H9 (cell line): ENCODE measurements around the gene CCDC124. TPM values are rescaled to one million over a fixed set of nuclear protein-coding genes. Genes with fewer than 3 reads are reported as not detected.
A peak's percentile ranks its signal among the peaks of the same experiment; 100 is the strongest.

Experiments used
- DNase-seq: peaks from one replicate; pipeline ENCODE4 v3.0.0-alpha.2; 2017
- H2AFZ ChIP-seq: one replicate; pipeline ENCODE4 v1.6.1; 2013; ENCODE audit warnings: mild to moderate bottlenecking, low read length, control low read depth, moderate library complexity
- H2AK5ac ChIP-seq: 2 replicates; pipeline ENCODE4 v1.6.1; 2013; ENCODE audit warnings: low read length, control low read depth, mixed read lengths; ENCODE audit not compliant: insufficient read length
- H2BK120ac ChIP-seq: one replicate; pipeline ENCODE4 v1.6.1; 2013; ENCODE audit warnings: low read depth, mild to moderate bottlenecking, low read length, control low read depth, inconsistent platforms; ENCODE audit not compliant: poor library complexity, severe bottlenecking
- H2BK12ac ChIP-seq: 2 replicates; pipeline ENCODE4 v1.6.1; 2013; ENCODE audit warnings: low read length, control low read depth, mixed read lengths, low read depth; ENCODE audit not compliant: insufficient read length
- H2BK15ac ChIP-seq: 2 replicates; pipeline ENCODE4 v1.6.1; 2013; ENCODE audit warnings: low read depth, low read length, control low read depth
- H2BK20ac ChIP-seq: one replicate; pipeline ENCODE4 v1.6.1; 2013; ENCODE audit warnings: low read depth, mild to moderate bottlenecking, low read length, control low read depth, inconsistent platforms; ENCODE audit not compliant: poor library complexity, severe bottlenecking
- H2BK5ac ChIP-seq: 2 replicates; pipeline ENCODE4 v1.6.1; 2013; ENCODE audit warnings: low read length, control low read depth, mixed read lengths; ENCODE audit not compliant: insufficient read length
- H3K14ac ChIP-seq: 2 replicates; pipeline ENCODE4 v1.6.1; 2013; ENCODE audit warnings: low read length, control low read depth; ENCODE audit not compliant: insufficient read depth
- H3K18ac ChIP-seq: 2 replicates; pipeline ENCODE4 v1.6.1; 2013; ENCODE audit warnings: low read depth, mild to moderate bottlenecking, mixed read lengths, low read length, control low read depth; ENCODE audit not compliant: insufficient read length
- H3K23ac ChIP-seq: 2 replicates; pipeline ENCODE4 v1.6.1; 2013; ENCODE audit warnings: low read length, control low read depth, mixed read lengths, low read depth; ENCODE audit not compliant: insufficient read length
- H3K23me2 ChIP-seq: 2 replicates; pipeline ENCODE4 v1.6.1; 2013; ENCODE audit warnings: low read depth, mild to moderate bottlenecking, mixed read lengths, low read length, control low read depth; ENCODE audit not compliant: insufficient read length, poor library complexity, severe bottlenecking
- H3K27ac ChIP-seq: 2 replicates; pipeline ENCODE4 v1.5.1; 2013; ENCODE audit warnings: low read length, control low read depth, mixed read lengths, low read depth; ENCODE audit not compliant: insufficient read length
- H3K27me3 ChIP-seq: 2 replicates; pipeline ENCODE4 v1.6.1; 2013; ENCODE audit warnings: low read length, control low read depth, inconsistent platforms; ENCODE audit not compliant: insufficient read depth
- H3K4ac ChIP-seq: 2 replicates; pipeline ENCODE4 v1.6.1; 2013; ENCODE audit warnings: low read depth, mild to moderate bottlenecking, control low read depth, inconsistent platforms, low read length, moderate library complexity
- H3K4me1 ChIP-seq: 2 replicates; pipeline ENCODE4 v1.6.1; 2013; ENCODE audit warnings: low read length, control low read depth, inconsistent platforms; ENCODE audit not compliant: insufficient read depth
- H3K4me2 ChIP-seq: 2 replicates; pipeline ENCODE4 v1.6.1; 2013; ENCODE audit warnings: low read length, control low read depth, mixed read lengths; ENCODE audit not compliant: insufficient read length, insufficient read depth
- H3K56ac ChIP-seq: 2 replicates; pipeline ENCODE4 v1.6.1; 2013; ENCODE audit warnings: low read depth, mild to moderate bottlenecking, mixed read lengths, low read length, control low read depth; ENCODE audit not compliant: insufficient read length
- H3K79me1 ChIP-seq: 2 replicates; pipeline ENCODE4 v1.6.1; 2013; ENCODE audit warnings: low read depth, mild to moderate bottlenecking, moderate library complexity, low read length, control low read depth, inconsistent platforms; ENCODE audit not compliant: insufficient read depth, poor library complexity, severe bottlenecking
- H3K79me2 ChIP-seq: 2 replicates; pipeline ENCODE4 v1.6.1; 2013; ENCODE audit warnings: low read length, control low read depth, inconsistent platforms; ENCODE audit not compliant: insufficient read depth
- H3K9ac ChIP-seq: 2 replicates; pipeline ENCODE4 v1.6.1; 2013; ENCODE audit warnings: low read length, control low read depth, mixed read lengths; ENCODE audit not compliant: insufficient read length; ENCODE audit errors: extremely low read depth
- H3K9me3 ChIP-seq: one replicate; pipeline ENCODE4 v1.6.1; 2013; ENCODE audit warnings: low read depth, low read length, inconsistent platforms; ENCODE audit not compliant: control insufficient read depth
- H3T11ph ChIP-seq: one replicate; pipeline ENCODE4 v1.6.1; 2013; ENCODE audit warnings: mild to moderate bottlenecking, low read length, control low read depth, inconsistent platforms
- H4K20me1 ChIP-seq: one replicate; pipeline ENCODE4 v1.6.1; 2013; ENCODE audit not compliant: control insufficient read depth, insufficient read length, insufficient read depth
- H4K5ac ChIP-seq: 2 replicates; pipeline ENCODE4 v1.6.1; 2013; ENCODE audit warnings: low read depth, mild to moderate bottlenecking, mixed read lengths, low read length, control low read depth; ENCODE audit not compliant: insufficient read length
- H4K8ac ChIP-seq: replicated peaks from 2 replicates; pipeline ENCODE4 v1.6.1; 2013; ENCODE audit warnings: low read length, control low read depth, mixed read lengths, low read depth; ENCODE audit not compliant: insufficient read length
- H4K91ac ChIP-seq: 2 replicates; pipeline ENCODE4 v1.6.1; 2013; ENCODE audit warnings: low read depth, mild to moderate bottlenecking, moderate library complexity, mixed read lengths, low read length, control low read depth; ENCODE audit not compliant: insufficient read length
- H3K27ac Mint-ChIP-seq, 3 experiments: 2 replicates in 2 of 3; 3 replicates in 1 of 3; pipeline ENCODE4 v1.8.0; 2020 to 2021; ENCODE audit warnings: mixed read lengths in 3 of 3, mild to moderate bottlenecking in 1 of 3, moderate library complexity in 1 of 3
- H3K27me3 Mint-ChIP-seq: 2 replicates; pipeline ENCODE4 v1.8.0; 2021; ENCODE audit warnings: low read depth, mild to moderate bottlenecking, moderate library complexity, mixed read lengths
- H3K36me3 Mint-ChIP-seq, 3 experiments: 2 replicates in 2 of 3; 3 replicates in 1 of 3; pipeline ENCODE4 v1.8.0; 2020 to 2021; ENCODE audit warnings: low read depth in 3 of 3, mixed read lengths in 3 of 3; ENCODE audit not compliant: insufficient read depth in 1 of 3
- H3K4me1 Mint-ChIP-seq, 2 experiments: 2 replicates each; pipeline ENCODE4 v1.8.0; 2020; ENCODE audit warnings: mixed read lengths in 2 of 2
- H3K4me3 Mint-ChIP-seq, 2 experiments: 2 replicates in 1 of 2; 3 replicates in 1 of 2; pipeline ENCODE4 v1.8.0; 2020 to 2021; ENCODE audit warnings: mild to moderate bottlenecking in 2 of 2, mixed read lengths in 2 of 2, moderate library complexity in 1 of 2
- H3K9me3 Mint-ChIP-seq, 2 experiments: 2 replicates in 1 of 2; 3 replicates in 1 of 2; pipeline ENCODE4 v1.8.0; 2020; ENCODE audit warnings: mild to moderate bottlenecking in 2 of 2, mixed read lengths in 2 of 2, moderate library complexity in 1 of 2
- CTCF ChIP-seq: fragments of 200-600 bp; sonication (generic); conservative IDR thresholded peaks from 3 replicates; pipeline ENCODE4 v1.8.0; 2021; ENCODE audit warnings: antibody characterized with exemption, mild to moderate bottlenecking
- WGBS: extraction: QIAGEN DNeasy Blood & Tissue Kit; methylation state at CpG from one replicate; pipeline ENCODE4 v1.1.7; 2013; ENCODE audit warnings: missing lambda C conversion rate, low lambda C conversion rate, mixed read lengths; ENCODE audit not compliant: insufficient read length; ENCODE audit errors: extremely low coverage; 5-methylcytosine and 5-hydroxymethylcytosine counted together
- total RNA-seq: library from RNA; stranded (reverse); gene quantifications from 2 replicates; pipeline ENCODE4 v1.2.1, GENCODE V29; 2021

The CCDC124 gene
- total RNA-seq, 1 experiment from 2014 or later: 119 TPM

- peak within 1 kb of the TSS in 1 of 3 experiments; percentile 39; a peak in 1 of 7 replicates for H3K27ac Mint-ChIP-seq
- peaks cover 10% of the 10 kb centered on the region for H3K23me2 ChIP-seq
- peak within 1 kb of the TSS; percentile 56 for H3K4me2 ChIP-seq
- no peaks in the 10 kb centered on the region for H3K79me2 ChIP-seq
- H3K9me3 Mint-ChIP-seq: no peaks in the 10 kb centered on the region
- no peak within 1 kb of the TSS for H2BK12ac ChIP-seq
- H3K4me1 ChIP-seq: no peaks in the 10 kb centered on the region; the same call in 1 of the 2 replicates
- H3K56ac ChIP-seq: no peak within 1 kb of the TSS
- H3K36me3 Mint-ChIP-seq: no peaks in the 10 kb centered on the region
- H4K20me1 ChIP-seq: no peaks in the 10 kb centered on the region
- no peaks in the 10 kb centered on the region for H3K79me1 ChIP-seq
- no peaks in the 10 kb centered on the region; the same call in 1 of the 2 replicates for H3K27me3 ChIP-seq
- H3T11ph ChIP-seq: no peak within 1 kb of the TSS
- no peak for TF ChIP-seq CTCF
- no peak within 1 kb of the TSS for H2BK5ac ChIP-seq
- H3K4ac ChIP-seq: no peak within 1 kb of the TSS
- no peak for DNase-seq
- no CpG with 5 or more reads among the region's 59 CpGs for WGBS
- no peak within 1 kb of the TSS for H3K27ac ChIP-seq
- H4K5ac ChIP-seq: no peak within 1 kb of the TSS
- H2BK20ac ChIP-seq: no peak within 1 kb of the TSS
- peaks cover 25 to 33% of the 10 kb centered on the region in 2 experiments for H3K4me1 Mint-ChIP-seq
- H2BK15ac ChIP-seq: no peak within 1 kb of the TSS; the same call in 1 of the 2 replicates
- no peak within 1 kb of the TSS for H2BK120ac ChIP-seq
- no peak within 1 kb of the TSS for H2AK5ac ChIP-seq
- H4K91ac ChIP-seq: no peak within 1 kb of the TSS
- H4K8ac ChIP-seq: no peak within 1 kb of the TSS
- H3K9me3 ChIP-seq: no peaks in the 10 kb centered on the region
- H3K23ac ChIP-seq: no peak within 1 kb of the TSS
- H3K14ac ChIP-seq: peak within 1 kb of the TSS; percentile 69
- no peak within 1 kb of the TSS for H3K9ac ChIP-seq
- H3K18ac ChIP-seq: peak within 1 kb of the TSS; percentile 40
- H2AFZ ChIP-seq: no peak within 1 kb of the TSS
- H3K27me3 Mint-ChIP-seq: peaks cover 40% of the 10 kb centered on the region
- H3K4me3 Mint-ChIP-seq: peak within 1 kb of the TSS; percentile 77 to 93
These were observed 33.9 kb downstream of the CCDC124 start, which contains the start of gene KCNN1 for GRCh38 chr19:17966550-17967256. Gene KCNN1, plus strand, starts transcription at chr19:17967107. Its CDS starts 6,782 bp downstream, at chr19:17973889.
